IMR-90 (cell line): ENCODE measurements around the gene TPI1. TPM values are rescaled to one million over a fixed set of nuclear protein-coding genes. Genes with fewer than 3 reads are reported as not detected.
A peak's percentile ranks its signal among the peaks of the same experiment; 100 is the strongest.

Experiments
- ATAC-seq: fragments of 200-7000 bp; cut with Tn5 transposase; 2 replicates; pipeline ENCODE4 v1.9.1; 2020; ENCODE audit warnings: low read depth, mild to moderate bottlenecking, moderate library complexity
- BruUV-seq: library from RNA; stranded (reverse); fragments of 400-500 nt; replicated peaks from 2 replicates; lab custom pipeline; 2021; lab: Mats Ljungman, UMichigan
- CTCF ChIA-PET: fragments of 300-600 bp; formaldehyde crosslinking; extraction: SDS; loops from one replicate; lab custom pipeline; 2021; ENCODE audit warnings: antibody characterized with exemption; lab: Yijun Ruan, JAX
- POLR2A ChIA-PET: fragments of 300-600 bp; sonication (Branson Sonifier 250); formaldehyde crosslinking; loops from one replicate; lab custom pipeline; 2022; ENCODE audit warnings: antibody characterized with exemption; ENCODE audit not compliant: unreplicated experiment; lab: Charles Lee
- DNase-seq: peaks from one replicate; pipeline ENCODE4 v3.0.0; 2013
- H2AFZ ChIP-seq: replicated peaks from 2 replicates; pipeline ENCODE3; 2013; ENCODE audit warnings: low read length, mild to moderate bottlenecking; ENCODE audit not compliant: poor library complexity
- H2AK5ac ChIP-seq: 2 replicates; pipeline ENCODE4 v1.6.1; 2013; ENCODE audit warnings: low read depth, low read length, inconsistent platforms
- H2AK9ac ChIP-seq: replicated peaks from 2 replicates; pipeline ENCODE3; 2013; ENCODE audit warnings: mild to moderate bottlenecking, low read depth, low read length, moderate library complexity; ENCODE audit not compliant: poor library complexity
- H2BK120ac ChIP-seq: 2 replicates; pipeline ENCODE4 v1.6.1; 2013; ENCODE audit warnings: low read depth, low read length, inconsistent platforms
- H2BK15ac ChIP-seq: 3 replicates; pipeline ENCODE4 v1.6.1; 2013; ENCODE audit warnings: low read depth, low read length, inconsistent platforms
- H2BK20ac ChIP-seq: 2 replicates; pipeline ENCODE4 v1.6.1; 2013; ENCODE audit warnings: low read depth, mild to moderate bottlenecking, inconsistent platforms, low read length, moderate library complexity
- H2BK5ac ChIP-seq: 2 replicates; pipeline ENCODE4 v1.6.1; 2013; ENCODE audit warnings: mild to moderate bottlenecking, low read depth, low read length, inconsistent platforms; ENCODE audit not compliant: poor library complexity, severe bottlenecking
- H3K14ac ChIP-seq: replicated peaks from 2 replicates; pipeline ENCODE4 v1.6.1; 2013; ENCODE audit warnings: low read depth, low read length, inconsistent platforms
- H3K18ac ChIP-seq: 2 replicates; pipeline ENCODE4 v1.6.1; 2013; ENCODE audit warnings: low read depth, low read length, control low read depth
- H3K23ac ChIP-seq: 2 replicates; pipeline ENCODE4 v1.6.1; 2013; ENCODE audit warnings: low read depth, low read length, inconsistent platforms
- H3K27ac ChIP-seq: 2 replicates; pipeline ENCODE4 v1.5.1; 2013; ENCODE audit warnings: mild to moderate bottlenecking, control low read depth, low read length; ENCODE audit not compliant: insufficient read depth
- H3K27me3 ChIP-seq: 2 replicates; pipeline ENCODE4 v1.6.1; 2013; ENCODE audit warnings: low read length; ENCODE audit not compliant: control insufficient read depth, insufficient read depth
- H3K36me3 ChIP-seq: 2 replicates; pipeline ENCODE4 v1.6.1; 2013; ENCODE audit warnings: low read length, mixed read lengths; ENCODE audit not compliant: control insufficient read depth, insufficient read depth
- H3K4ac ChIP-seq: 2 replicates; pipeline ENCODE4 v1.6.1; 2013; ENCODE audit warnings: low read depth, low read length, inconsistent platforms
- H3K4me1 ChIP-seq: 2 replicates; pipeline ENCODE4 v1.6.1; 2013; ENCODE audit warnings: low read length, mixed read lengths; ENCODE audit not compliant: control insufficient read depth, insufficient read depth
- H3K4me2 ChIP-seq: 2 replicates; pipeline ENCODE4 v1.6.1; 2013; ENCODE audit warnings: low read depth, mild to moderate bottlenecking, control low read depth, low read length, moderate library complexity
- H3K4me3 ChIP-seq: 2 replicates; pipeline ENCODE4 v1.5.1; 2013; ENCODE audit warnings: low read depth, mild to moderate bottlenecking, control low read depth, low read length, moderate library complexity; ENCODE audit not compliant: insufficient read depth
- H3K56ac ChIP-seq: 2 replicates; pipeline ENCODE4 v1.6.1; 2013; ENCODE audit warnings: low read length, inconsistent platforms; ENCODE audit not compliant: insufficient read depth; ENCODE audit errors: extremely low read depth
- H3K79me1 ChIP-seq, 2 experiments: 2 replicates each; pipeline ENCODE4 v1.6.1; 2013; ENCODE audit warnings: low read length in 2 of 2, inconsistent platforms in 1 of 2, low read depth in 1 of 2
- H3K9ac ChIP-seq: 2 replicates; pipeline ENCODE4 v1.6.1; 2013; ENCODE audit warnings: low read depth, low read length, control low read depth
- H3K9me1 ChIP-seq: 2 replicates; pipeline ENCODE4 v1.6.1; 2013; ENCODE audit warnings: low read length, inconsistent platforms; ENCODE audit not compliant: insufficient read depth
- H3K9me3 ChIP-seq: 2 replicates; pipeline ENCODE4 v1.6.1; 2013; ENCODE audit warnings: low read length; ENCODE audit not compliant: control insufficient read depth, insufficient read depth
- H4K20me1 ChIP-seq: 2 replicates; pipeline ENCODE4 v1.6.1; 2013; ENCODE audit warnings: low read length, inconsistent platforms; ENCODE audit not compliant: insufficient read depth
- H4K5ac ChIP-seq: 2 replicates; pipeline ENCODE4 v1.6.1; 2013; ENCODE audit warnings: mild to moderate bottlenecking, low read depth, low read length, control low read depth
- H4K8ac ChIP-seq, 2 experiments: 2 replicates each; pipeline ENCODE4 v1.6.1; 2013; ENCODE audit warnings: low read depth in 2 of 2, low read length in 2 of 2, control low read depth in 1 of 2, inconsistent platforms in 1 of 2
- H4K91ac ChIP-seq: 2 replicates; pipeline ENCODE4 v1.6.1; 2013; ENCODE audit warnings: low read depth, low read length, inconsistent platforms; ENCODE audit not compliant: insufficient read depth
- CEBPB ChIP-seq: IDR thresholded peaks from 2 replicates; pipeline ENCODE4 v1.6.1; 2012; ENCODE audit warnings: low read depth, low read length, improper control_type of control experiment
- MAFK ChIP-seq: IDR thresholded peaks from 2 replicates; pipeline ENCODE4 v1.6.1; 2012; ENCODE audit warnings: low read depth, low read length, improper control_type of control experiment
- MAZ ChIP-seq: IDR thresholded peaks from 2 replicates; pipeline ENCODE4 v1.6.1; 2012; ENCODE audit warnings: low read depth, mild to moderate bottlenecking, low read length, improper control_type of control experiment, moderate library complexity, borderline replicate concordance
- WGBS, 2 experiments: methylation state at CpG; one replicate each; pipeline versions ENCODE4 v1.1.5 to v1.1.7; 2013; ENCODE audit warnings: missing lambda C conversion rate in 2 of 2; ENCODE audit not compliant: insufficient read length in 1 of 2; ENCODE audit errors: extremely low coverage in 2 of 2; 5-methylcytosine and 5-hydroxymethylcytosine counted together
- dilution Hi-C: fragments of 300-500 bp; cut with HindIII; formaldehyde crosslinking; loops from one replicate; pipeline ENCODE4 v1.14.3; 2018; ENCODE audit warnings: low sequenced_read_pairs; ENCODE audit not compliant: unreplicated experiment
- in situ Hi-C: fragments of 300-500 bp; cut with MboI; formaldehyde crosslinking; loops from 3 replicates; pipeline ENCODE4 v1.14.3; 2019; ENCODE audit warnings: low sequenced_read_pairs, inconsistent platforms, mixed read lengths
- intact Hi-C: fragments of 100-400 bp; cut with micrococcal nuclease; formaldehyde crosslinking; loops from 2 replicates; pipeline ENCODE4 v1.10.0; 2022
- polyA plus RNA-seq, 3 experiments: library from polyadenylated mRNA; depleted of rRNA; stranded (reverse); fragments of >200 nt; gene quantifications; 2 replicates each; pipeline ENCODE4 v1.2.3, GENCODE V29; 2012; ENCODE audit warnings: low replicate concordance in 1 of 3
- total RNA-seq: library from RNA; depleted of rRNA; stranded (reverse); fragments of >200 nt; gene quantifications from 2 replicates; pipeline ENCODE4 v1.2.3, GENCODE V29; 2012
- TF ChIP-seq, protein P1 (sequence below): conservative IDR thresholded peaks from 2 replicates; pipeline ENCODE4 v1.5.1; 2012; ENCODE audit warnings: mild to moderate bottlenecking, low read depth, low read length, improper control_type of control experiment

The TPI1 gene
- total and polyA plus RNA-seq, 2 of the 4 experiments (the other 2 are of a cell fraction) = 1,995 to 2,176 TPM

- H3K4me3 ChIP-seq = peak within 1 kb of the TSS; percentile 91
- H4K91ac ChIP-seq = peak within 1 kb of the TSS; percentile 95
- H3K4ac ChIP-seq = peak within 1 kb of the TSS; percentile 97
- peak within 1 kb of the TSS; percentile 97 for H3K23ac ChIP-seq
- ChIA-PET CTCF (interaction anchor here (0.7 kb wide), 1 partner anchor 104 kb away, joined by 3 read pairs; the partner anchor contains the start of gene COPS7A), POLR2A (interaction anchor here (0.8 kb wide), 1 partner anchor 258 kb away, joined by 3 read pairs; no protein-coding TSS in a partner anchor)
- H2AK5ac ChIP-seq = peak within 1 kb of the TSS; percentile 97
- H2AFZ ChIP-seq = peak within 1 kb of the TSS; percentile 96
- H3K56ac ChIP-seq = peak within 1 kb of the TSS; percentile 91
- TSS peak; percentile 85 for BruUV-seq
- peaks cover 6% of the 10 kb centered on the region for H3K9me1 ChIP-seq
- ATAC-seq = peak; percentile 7
- dilution Hi-C loops = no loop called here
- peaks cover 11 to 66% of the 10 kb centered on the region in 2 experiments for H3K79me1 ChIP-seq
- WGBS, 2 experiments = 1% methylated on average over 37 of the region's 60 CpGs; no CpG with 5 or more reads in 1 of the 2 experiments
- H3K4me1 ChIP-seq = peaks cover 15% of the 10 kb centered on the region
- peaks cover 9% of the 10 kb centered on the region; the same call in 1 of the 2 replicates for H4K20me1 ChIP-seq
- H3K18ac ChIP-seq = peak within 1 kb of the TSS; percentile 87
- H2BK15ac ChIP-seq = 0 out of 3 replicates have a peak within 1 kb of the TSS, but pooled peaks have one; percentile 14
- TF ChIP-seq, protein P1, sequence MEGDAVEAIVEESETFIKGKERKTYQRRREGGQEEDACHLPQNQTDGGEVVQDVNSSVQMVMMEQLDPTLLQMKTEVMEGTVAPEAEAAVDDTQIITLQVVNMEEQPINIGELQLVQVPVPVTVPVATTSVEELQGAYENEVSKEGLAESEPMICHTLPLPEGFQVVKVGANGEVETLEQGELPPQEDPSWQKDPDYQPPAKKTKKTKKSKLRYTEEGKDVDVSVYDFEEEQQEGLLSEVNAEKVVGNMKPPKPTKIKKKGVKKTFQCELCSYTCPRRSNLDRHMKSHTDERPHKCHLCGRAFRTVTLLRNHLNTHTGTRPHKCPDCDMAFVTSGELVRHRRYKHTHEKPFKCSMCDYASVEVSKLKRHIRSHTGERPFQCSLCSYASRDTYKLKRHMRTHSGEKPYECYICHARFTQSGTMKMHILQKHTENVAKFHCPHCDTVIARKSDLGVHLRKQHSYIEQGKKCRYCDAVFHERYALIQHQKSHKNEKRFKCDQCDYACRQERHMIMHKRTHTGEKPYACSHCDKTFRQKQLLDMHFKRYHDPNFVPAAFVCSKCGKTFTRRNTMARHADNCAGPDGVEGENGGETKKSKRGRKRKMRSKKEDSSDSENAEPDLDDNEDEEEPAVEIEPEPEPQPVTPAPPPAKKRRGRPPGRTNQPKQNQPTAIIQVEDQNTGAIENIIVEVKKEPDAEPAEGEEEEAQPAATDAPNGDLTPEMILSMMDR = 0 out of 2 replicates have a peak, but pooled peaks have one; percentile 18
- 0 out of 2 replicates have a peak, but pooled peaks have one; percentile 16 for TF ChIP-seq MAZ
- peak; percentile 79 for TF ChIP-seq MAFK
- no peak for TF ChIP-seq CEBPB
- intact Hi-C loops = loop anchor here (5.0 kb wide), 1 partner anchor 141 kb away; the partner anchor contains the start of gene ZNF384
- H4K5ac ChIP-seq = peak within 1 kb of the TSS; percentile 85
- peak within 1 kb of the TSS; percentile 89 for H2BK5ac ChIP-seq
- peak within 1 kb of the TSS; percentile 93 for H2AK9ac ChIP-seq
- peak within 1 kb of the TSS; percentile 85 for H2BK120ac ChIP-seq
- H3K4me2 ChIP-seq = peak within 1 kb of the TSS; percentile 85
- in situ Hi-C loops = loop anchor here (5.0 to 10.0 kb wide), 2 partner anchors 76 to 213 kb away; partner anchors contain the start of gene MLF2
- 0 out of 2 replicates have a peak within 1 kb of the TSS, but pooled peaks have one; percentile 49 for H2BK20ac ChIP-seq
- H3K9me3 ChIP-seq = no peaks in the 10 kb centered on the region
- peak; percentile 47 for DNase-seq
- peak within 1 kb of the TSS; percentile 99 for H3K14ac ChIP-seq
- H3K36me3 ChIP-seq = peaks cover 21% of the 10 kb centered on the region
- peak within 1 kb of the TSS; percentile 78 to 97 for H4K8ac ChIP-seq
- H3K27me3 ChIP-seq = no peaks in the 10 kb centered on the region
- H3K9ac ChIP-seq = peak within 1 kb of the TSS; percentile 92
- H3K27ac ChIP-seq = peak within 1 kb of the TSS; percentile 96
Measured at GRCh38 chr12:6827982-6828780, 39.1 kb upstream of the TPI1 start, which contains the start of gene P3H3. Gene P3H3, plus strand, starts transcription at chr12:6828407. Its CDS starts 34 bp downstream, at chr12:6828441.
